IgD-negative memory B cell (primary cell): Measurements from ENCODE around the gene KCNIP4. TPM values are rescaled to one million over a fixed set of nuclear protein-coding genes. Genes with fewer than 3 reads are reported as not detected.

ENCODE experiments used
- H3K27ac Mint-ChIP-seq, 3 donors: one replicate each; pipeline ENCODE4 v1.8.0; 2020 to 2022; ENCODE audit warnings: mild to moderate bottlenecking in 3 of 3, mixed read lengths in 3 of 3, moderate library complexity in 1 of 3
- H3K27me3 Mint-ChIP-seq: one replicate; pipeline ENCODE4 v1.8.0; 2021; ENCODE audit warnings: mixed read lengths
- H3K36me3 Mint-ChIP-seq: one replicate; pipeline ENCODE4 v1.8.0; 2020; ENCODE audit warnings: mild to moderate bottlenecking, mixed read lengths
- H3K4me1 Mint-ChIP-seq, 3 donors: one replicate each; pipeline ENCODE4 v1.8.0; 2020 to 2022; ENCODE audit warnings: mixed read lengths in 3 of 3, mild to moderate bottlenecking in 1 of 3
- H3K4me3 Mint-ChIP-seq, 4 donors: one replicate each; pipeline ENCODE4 v1.8.0; 2020 to 2022; ENCODE audit warnings: mild to moderate bottlenecking in 4 of 4, mixed read lengths in 4 of 4, moderate library complexity in 3 of 4
- H3K9me3 Mint-ChIP-seq, 3 donors: one replicate each; pipeline ENCODE4 v1.8.0; 2020 to 2021; ENCODE audit warnings: mixed read lengths in 3 of 3, mild to moderate bottlenecking in 1 of 3
- polyA plus RNA-seq: library from polyadenylated mRNA; unstranded; fragments of 300-500 nt; fragmentation: Illumina TruSeq; gene quantifications from one replicate; pipeline ENCODE4 v1.2.3, GENCODE V29; 2021

KCNIP4 gene
- polyA plus RNA-seq, 1 donor from 2014 or later, result 0.10 TPM

DNA sequence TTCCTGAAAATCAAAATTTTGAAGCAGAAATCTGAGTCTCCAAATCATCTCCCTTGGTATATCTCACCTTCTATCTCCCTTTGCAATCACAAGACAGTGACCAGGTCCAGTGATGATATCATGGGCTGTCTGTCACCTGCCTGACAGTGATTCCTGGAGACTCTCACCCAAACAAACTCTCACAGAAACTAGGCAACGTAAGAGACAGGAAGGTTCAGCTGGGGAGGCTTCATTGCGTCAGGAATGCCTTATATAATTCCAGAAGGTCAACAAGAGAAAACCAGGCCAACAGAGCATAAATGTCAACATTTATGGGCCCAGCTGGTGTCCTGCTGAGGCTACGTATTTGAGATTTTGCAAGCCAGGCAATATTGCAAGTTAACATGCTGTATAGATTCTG lies 412.7 kb downstream of the KCNIP4 start:
- no peaks in the 10 kb centered on the region for H3K36me3 Mint-ChIP-seq
- H3K4me1 Mint-ChIP-seq, result no peaks in the 10 kb centered on the region
- H3K4me3 Mint-ChIP-seq, result no peak overlapping the region
- H3K27me3 Mint-ChIP-seq, result no peaks in the 10 kb centered on the region
- peaks cover 2 to 7% (median 3%) of the 10 kb centered on the region in 3 donors for H3K9me3 Mint-ChIP-seq
- H3K27ac Mint-ChIP-seq, result no peak overlapping the region

DNA sequence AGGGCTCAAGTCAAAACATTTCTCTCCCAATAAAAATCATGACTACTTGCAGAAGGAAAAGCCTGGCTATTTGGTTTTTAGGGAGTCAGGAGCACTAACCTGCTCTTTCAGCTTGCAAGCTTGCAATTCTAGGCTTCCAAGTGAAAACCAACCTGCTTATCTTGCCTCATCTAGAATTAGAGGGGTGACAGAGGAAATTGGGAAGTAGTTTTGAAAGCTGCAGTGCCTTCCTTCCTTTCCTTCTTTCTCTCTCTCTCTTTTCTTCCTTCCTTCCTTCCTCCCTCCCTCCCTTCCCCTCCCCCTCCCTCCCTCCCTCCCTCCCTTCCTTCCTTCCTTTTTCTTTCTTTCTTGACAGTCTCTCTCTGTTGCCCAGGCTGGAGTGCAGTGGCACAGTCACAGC lies 417.5 kb downstream of the KCNIP4 start:
- Mint-ChIP-seq H3K36me3 (no peaks in the 10 kb centered on the region), H3K4me1 (no peaks in the 10 kb centered on the region), H3K4me3 (no peak overlapping the region), H3K27me3 (no peaks in the 10 kb centered on the region), H3K9me3 (peaks cover 2 to 15% (median 3%) of the 10 kb centered on the region in 3 donors), H3K27ac (no peak overlapping the region)

DNA sequence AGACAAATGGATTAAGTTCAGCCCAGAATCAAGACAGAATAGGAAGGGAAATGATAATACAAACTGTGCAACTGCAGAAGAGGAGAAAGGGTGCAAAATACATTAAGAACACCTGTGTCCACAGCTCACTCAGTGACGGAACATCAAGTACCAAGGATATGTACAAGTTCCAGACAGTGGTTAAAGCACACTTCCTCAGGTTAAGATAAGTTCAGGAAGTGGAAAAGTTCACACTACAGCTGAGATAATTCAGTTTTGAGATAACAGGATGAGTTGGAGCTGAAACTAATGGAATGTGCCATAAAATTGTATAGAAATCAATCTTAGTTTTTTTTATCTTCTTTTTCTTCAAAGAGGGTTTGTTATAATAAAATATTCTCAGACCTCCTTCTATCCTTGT lies 419.4 kb downstream of the KCNIP4 start:
- Mint-ChIP-seq H3K4me3 (no peak overlapping the region), H3K27me3 (no peaks in the 10 kb centered on the region), H3K9me3 (peaks cover 0 to 17% (median 3%) of the 10 kb centered on the region in 3 donors), H3K4me1 (no peaks in the 10 kb centered on the region), H3K36me3 (no peaks in the 10 kb centered on the region), H3K27ac (no peak overlapping the region)

DNA sequence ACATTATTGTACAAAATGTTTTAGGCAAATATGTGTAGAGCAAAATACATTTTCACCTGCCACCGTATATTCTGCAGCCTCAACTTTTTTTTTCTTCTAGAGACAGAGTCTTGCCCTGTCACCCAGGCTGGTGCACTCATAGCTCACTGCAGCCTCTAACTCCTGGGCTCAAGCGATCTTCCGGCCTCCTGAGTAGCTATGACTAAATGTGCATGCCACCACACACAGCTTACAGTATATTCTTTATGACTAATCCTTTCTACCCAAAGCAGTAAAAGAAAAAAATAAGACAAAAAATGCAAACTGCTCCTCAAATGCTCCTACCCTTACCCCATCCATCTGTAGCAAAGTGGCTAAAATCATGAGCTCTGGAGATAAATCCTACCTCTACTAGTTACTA lies 426.3 kb downstream of the KCNIP4 start:
- no peak overlapping the region for H3K27ac Mint-ChIP-seq
- H3K9me3 Mint-ChIP-seq, result peaks cover 2 to 13% (median 9%) of the 10 kb centered on the region in 3 donors
- no peak overlapping the region for H3K4me3 Mint-ChIP-seq
- H3K4me1 Mint-ChIP-seq, result no peaks in the 10 kb centered on the region
- H3K27me3 Mint-ChIP-seq, result no peaks in the 10 kb centered on the region
- H3K36me3 Mint-ChIP-seq, result peaks cover 1% of the 10 kb centered on the region

DNA sequence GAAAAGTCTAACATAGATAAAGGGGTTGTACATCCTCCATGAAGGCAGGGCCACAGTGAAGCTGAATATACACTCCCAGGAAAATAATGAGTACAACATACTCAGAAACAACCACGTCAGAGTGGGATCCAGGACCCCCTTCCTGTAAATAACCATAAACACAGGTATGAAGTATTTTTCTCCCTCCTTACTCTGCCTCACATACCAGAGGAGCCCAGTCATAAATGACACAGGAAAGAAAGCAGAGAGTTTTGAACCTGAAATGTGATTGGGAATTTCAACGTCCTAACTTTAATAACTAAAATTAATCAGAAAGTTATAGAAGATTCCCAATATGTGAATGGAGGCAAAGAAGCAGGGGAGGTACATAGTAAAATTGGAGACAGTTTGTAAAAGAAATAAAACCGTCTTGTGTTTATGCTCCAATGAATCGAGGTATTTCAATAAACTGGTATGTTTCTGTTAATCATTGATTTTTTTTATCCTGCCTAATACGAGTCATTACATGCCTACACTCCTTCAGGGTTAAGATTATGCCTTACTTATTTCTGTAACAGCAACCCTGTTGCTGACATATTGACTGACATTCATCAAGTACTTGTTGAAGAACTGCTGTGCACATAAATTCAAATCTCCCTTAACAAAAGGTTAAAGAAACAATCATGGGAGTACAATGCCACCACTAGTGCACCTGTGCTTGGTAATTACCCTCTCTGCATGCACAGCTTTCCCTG lies 431.3 kb downstream of the KCNIP4 start:
- H3K36me3 Mint-ChIP-seq, result peaks cover 1% of the 10 kb centered on the region
- H3K27ac Mint-ChIP-seq, result no peak overlapping the region
- H3K4me1 Mint-ChIP-seq, result no peaks in the 10 kb centered on the region
- H3K9me3 Mint-ChIP-seq, result peaks cover 2 to 10% (median 3%) of the 10 kb centered on the region in 3 donors
- no peaks in the 10 kb centered on the region for H3K27me3 Mint-ChIP-seq
- no peak overlapping the region for H3K4me3 Mint-ChIP-seq

DNA sequence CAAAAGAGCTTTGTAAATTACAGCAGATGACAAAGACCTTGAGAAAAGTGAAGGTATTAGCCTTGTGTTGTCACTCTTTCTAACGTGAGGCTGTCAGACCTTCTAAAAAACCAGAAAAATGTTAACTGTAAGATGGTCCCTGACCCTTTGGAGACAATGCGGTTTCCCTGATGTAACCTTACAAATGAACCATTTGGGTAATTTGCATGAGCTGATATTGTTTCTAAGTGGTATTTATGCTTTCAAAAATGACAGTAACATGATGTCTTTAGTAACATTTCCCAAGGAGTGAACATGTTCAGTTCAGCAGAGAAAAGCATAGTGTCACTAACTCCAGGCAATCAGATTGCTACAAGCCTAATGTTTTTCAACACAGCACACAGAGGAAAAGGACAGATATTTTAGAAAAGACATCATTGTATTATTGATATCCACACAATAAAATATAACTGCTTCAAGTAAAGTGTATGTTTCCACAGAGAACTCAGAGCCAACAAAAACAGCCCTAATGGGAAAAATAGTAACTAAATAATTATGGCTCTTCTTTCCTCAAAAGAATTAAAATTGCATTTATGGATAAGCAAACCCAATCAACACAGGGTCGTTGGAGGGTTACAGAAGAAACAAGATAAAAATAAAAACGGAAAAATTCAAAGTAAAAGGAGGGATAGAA lies 434.4 kb downstream of the KCNIP4 start:
- no peaks in the 10 kb centered on the region for H3K4me1 Mint-ChIP-seq
- no peak overlapping the region for H3K4me3 Mint-ChIP-seq
- H3K27me3 Mint-ChIP-seq, result no peaks in the 10 kb centered on the region
- H3K36me3 Mint-ChIP-seq, result peaks cover 1% of the 10 kb centered on the region
- H3K9me3 Mint-ChIP-seq, result peaks cover 0 to 7% (median 0%) of the 10 kb centered on the region in 3 donors
- no peak overlapping the region for H3K27ac Mint-ChIP-seq

DNA sequence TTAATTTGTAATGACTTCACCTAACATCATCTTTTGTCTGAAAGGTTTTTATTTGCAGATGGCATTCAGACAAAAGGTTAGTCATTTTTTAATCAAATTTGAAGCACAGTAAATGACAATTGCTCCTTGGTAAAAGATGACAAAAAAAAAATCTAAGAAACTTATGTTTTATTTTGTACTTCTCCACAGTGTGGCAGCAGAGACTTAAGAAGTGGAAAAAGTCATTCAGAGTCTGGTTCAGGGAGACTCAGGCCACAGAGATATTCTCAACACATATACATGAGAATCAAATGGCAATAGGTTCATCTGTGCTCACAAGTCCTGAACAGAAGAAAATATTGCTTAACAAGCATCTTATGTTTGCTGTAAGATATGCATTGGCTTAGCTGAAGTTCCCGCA lies 436.2 kb downstream of the KCNIP4 start:
- Mint-ChIP-seq H3K27ac (no peak overlapping the region), H3K9me3 (peaks cover 0 to 2% (median 0%) of the 10 kb centered on the region in 3 donors), H3K27me3 (no peaks in the 10 kb centered on the region), H3K36me3 (no peaks in the 10 kb centered on the region), H3K4me1 (no peaks in the 10 kb centered on the region), H3K4me3 (no peak overlapping the region)

DNA sequence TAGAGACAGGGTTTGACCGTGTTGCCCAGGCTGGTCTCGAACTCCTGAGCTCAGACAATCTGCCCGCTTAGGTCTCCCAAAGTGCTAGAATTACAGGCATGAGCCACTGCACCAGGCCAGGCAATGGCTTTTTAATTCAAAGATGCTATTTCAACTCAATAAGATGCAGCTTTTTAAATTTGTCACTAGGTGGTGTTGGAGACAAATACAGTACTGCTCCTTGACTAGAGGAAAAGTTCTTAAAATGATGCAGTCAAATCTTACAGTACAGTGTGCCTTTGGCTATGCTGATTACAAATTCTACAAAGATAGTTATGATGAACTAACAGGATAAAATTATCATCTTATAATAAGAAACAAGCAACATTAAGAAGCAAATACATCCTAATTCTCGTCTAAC lies 441.1 kb downstream of the KCNIP4 start:
- Mint-ChIP-seq H3K27me3 (no peaks in the 10 kb centered on the region), H3K4me1 (no peaks in the 10 kb centered on the region), H3K27ac (no peak overlapping the region), H3K36me3 (no peaks in the 10 kb centered on the region), H3K9me3 (peaks cover 0 to 7% (median 0%) of the 10 kb centered on the region in 3 donors), H3K4me3 (no peak overlapping the region)

DNA sequence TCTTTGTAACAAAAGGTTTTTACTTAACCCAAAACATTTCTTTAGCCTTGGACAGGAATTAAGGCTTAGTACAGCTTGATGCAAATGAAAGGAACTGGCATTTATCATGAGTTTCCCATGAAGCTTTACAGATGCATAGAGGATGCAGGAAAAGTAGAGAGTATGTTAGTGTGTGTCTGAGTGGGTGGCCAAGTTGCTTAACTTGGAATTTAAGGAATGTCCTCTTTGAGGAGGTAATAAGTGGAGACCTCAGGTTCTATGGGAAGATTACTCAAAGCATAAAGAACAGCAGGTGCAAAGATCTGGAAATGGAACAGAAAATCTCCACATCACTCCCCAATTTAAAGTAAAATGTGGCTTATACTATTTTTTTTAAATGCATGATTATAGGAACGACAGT lies 457.9 kb downstream of the KCNIP4 start:
- Mint-ChIP-seq H3K27me3 (no peaks in the 10 kb centered on the region), H3K4me1 (no peaks in the 10 kb centered on the region), H3K9me3 (peaks cover 0 to 9% (median 6%) of the 10 kb centered on the region in 3 donors), H3K36me3 (no peaks in the 10 kb centered on the region), H3K27ac (no peak overlapping the region), H3K4me3 (no peak overlapping the region)

DNA sequence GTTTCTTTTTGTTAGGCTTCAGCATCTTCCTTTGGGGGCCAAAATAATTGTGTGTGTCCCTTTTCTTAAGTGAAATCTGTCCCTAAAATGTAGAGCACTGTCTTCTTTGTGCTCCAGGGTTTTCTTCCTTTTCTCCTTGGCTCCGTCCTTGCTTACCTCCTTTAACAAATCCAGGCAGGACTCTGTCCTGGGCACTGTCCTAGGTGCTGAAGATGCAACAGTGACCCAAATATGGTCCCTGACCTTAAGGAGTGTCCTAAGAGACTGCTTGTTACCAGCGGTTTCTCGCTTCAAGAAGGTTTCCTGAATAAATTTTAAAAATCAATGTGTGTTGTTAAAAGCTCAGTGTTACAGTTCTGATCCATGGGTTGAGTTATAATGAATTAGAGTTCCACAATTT lies 471.8 kb downstream of the KCNIP4 start:
- H3K4me1 Mint-ChIP-seq, result no peaks in the 10 kb centered on the region
- H3K36me3 Mint-ChIP-seq, result no peaks in the 10 kb centered on the region
- no peaks in the 10 kb centered on the region for H3K9me3 Mint-ChIP-seq
- no peak overlapping the region for H3K4me3 Mint-ChIP-seq
- H3K27me3 Mint-ChIP-seq, result no peaks in the 10 kb centered on the region
- H3K27ac Mint-ChIP-seq, result no peak overlapping the region

DNA sequence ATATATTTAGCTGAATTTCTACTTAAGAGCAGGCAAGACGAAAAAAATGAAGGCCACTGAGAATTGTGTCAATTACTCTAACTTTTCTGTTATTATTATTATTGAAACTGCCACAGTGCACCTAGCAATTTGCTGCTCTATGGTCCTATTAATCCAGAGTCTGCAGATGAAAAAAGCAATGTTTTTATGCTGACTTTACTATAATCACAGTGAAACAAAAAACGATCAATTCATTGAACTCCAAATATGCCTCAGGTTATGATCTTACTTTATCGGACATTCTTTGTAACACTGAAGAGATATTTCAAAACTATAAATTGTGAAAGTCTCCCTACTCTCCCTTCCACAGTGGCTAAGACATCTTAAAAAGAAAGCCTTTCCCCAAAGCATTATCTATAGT lies 474.4 kb downstream of the KCNIP4 start:
- no peak overlapping the region for H3K4me3 Mint-ChIP-seq
- H3K36me3 Mint-ChIP-seq, result no peaks in the 10 kb centered on the region
- no peaks in the 10 kb centered on the region for H3K27me3 Mint-ChIP-seq
- H3K9me3 Mint-ChIP-seq, result peaks cover 0 to 3% (median under 1%) of the 10 kb centered on the region in 3 donors
- H3K4me1 Mint-ChIP-seq, result no peaks in the 10 kb centered on the region
- H3K27ac Mint-ChIP-seq, result no peak overlapping the region

DNA sequence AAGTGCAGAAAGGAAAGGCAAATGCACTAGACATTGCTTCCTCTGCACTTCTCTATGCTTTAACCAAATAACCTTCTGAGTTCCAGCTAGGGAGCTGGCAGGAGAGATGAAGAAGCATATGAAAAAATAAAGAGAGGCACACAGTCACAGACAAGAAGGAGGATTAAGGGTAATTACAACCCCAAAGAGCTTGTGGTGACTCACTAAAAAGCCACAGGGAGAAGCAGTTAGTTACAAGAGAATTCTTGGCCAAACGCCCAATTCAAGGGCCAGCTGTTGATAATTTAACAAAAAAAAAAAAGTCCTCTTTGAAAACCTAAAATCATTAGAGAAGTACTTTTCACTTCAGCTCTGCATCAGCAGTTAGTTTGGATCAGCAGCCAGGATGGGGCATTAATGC lies 478.0 kb downstream of the KCNIP4 start:
- H3K4me1 Mint-ChIP-seq, result no peaks in the 10 kb centered on the region
- H3K9me3 Mint-ChIP-seq, result peaks cover 0 to 7% (median 3%) of the 10 kb centered on the region in 3 donors
- no peak overlapping the region for H3K4me3 Mint-ChIP-seq
- no peaks in the 10 kb centered on the region for H3K36me3 Mint-ChIP-seq
- no peaks in the 10 kb centered on the region for H3K27me3 Mint-ChIP-seq
- H3K27ac Mint-ChIP-seq, result no peak overlapping the region

DNA sequence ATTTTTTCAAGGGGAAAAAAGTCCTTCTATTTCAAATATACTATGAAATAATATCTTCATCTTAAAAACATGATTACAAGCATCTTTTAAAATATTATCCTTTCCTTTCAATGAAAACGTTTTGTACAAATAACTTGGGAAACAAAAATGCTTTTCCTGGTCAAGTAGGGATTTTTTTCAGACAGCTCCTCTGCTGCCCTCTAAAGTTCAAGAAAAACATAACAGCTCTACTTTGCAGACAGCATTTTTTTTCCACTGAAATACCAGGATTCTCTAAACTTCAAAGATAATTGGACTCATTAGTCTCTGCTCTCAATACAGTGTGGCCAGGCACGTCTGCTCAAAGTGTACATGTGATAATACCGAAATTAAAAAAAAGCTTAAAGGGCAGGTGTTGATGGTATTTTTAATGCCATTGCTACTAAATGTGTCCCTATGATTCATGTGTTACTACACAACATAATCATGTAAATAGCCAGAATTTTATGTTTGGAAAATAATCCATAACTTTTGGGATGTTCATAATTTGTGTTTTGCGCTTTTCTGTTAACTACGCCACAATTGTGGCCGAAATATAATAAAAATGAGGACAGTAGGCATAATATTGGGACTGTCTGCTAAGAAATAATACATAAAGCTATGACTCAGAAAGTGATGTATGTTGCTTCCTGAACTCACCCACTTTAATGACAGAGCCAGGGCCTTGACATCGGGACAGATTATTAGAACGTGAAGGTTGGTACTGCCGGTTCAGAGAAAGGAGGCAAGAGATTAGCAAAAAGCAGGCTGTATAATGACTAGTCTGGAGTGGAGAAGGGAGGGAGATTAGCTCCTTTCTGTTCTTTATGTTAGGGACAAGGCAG lies 478.9 kb downstream of the KCNIP4 start:
- H3K36me3 Mint-ChIP-seq, result no peaks in the 10 kb centered on the region
- H3K27me3 Mint-ChIP-seq, result no peaks in the 10 kb centered on the region
- H3K4me3 Mint-ChIP-seq, result no peak overlapping the region
- no peak overlapping the region for H3K27ac Mint-ChIP-seq
- H3K9me3 Mint-ChIP-seq, result peaks cover 0 to 7% (median 3%) of the 10 kb centered on the region in 3 donors
- H3K4me1 Mint-ChIP-seq, result no peaks in the 10 kb centered on the region

DNA sequence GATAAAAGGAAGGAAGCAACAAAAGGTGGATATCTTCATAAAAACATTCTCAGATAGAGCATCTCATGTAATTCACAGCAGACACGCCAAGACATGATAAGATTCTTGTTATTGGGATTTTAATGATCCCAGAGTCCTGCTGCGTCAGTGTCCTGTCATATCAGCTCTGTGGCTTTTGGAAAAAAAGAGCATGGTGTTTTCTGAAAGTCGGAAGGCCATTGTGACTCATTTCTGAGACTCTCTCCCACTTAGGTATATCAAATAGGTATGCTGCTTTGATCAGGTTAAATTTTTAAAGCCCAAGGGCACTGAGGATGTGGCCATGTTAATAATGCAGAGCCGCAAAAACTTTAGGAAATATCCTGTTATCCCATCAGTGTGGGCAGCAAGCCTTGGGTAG lies 481.0 kb downstream of the KCNIP4 start:
- no peaks in the 10 kb centered on the region for H3K4me1 Mint-ChIP-seq
- peaks cover 0 to 7% (median 3%) of the 10 kb centered on the region in 3 donors for H3K9me3 Mint-ChIP-seq
- no peak overlapping the region for H3K4me3 Mint-ChIP-seq
- H3K27me3 Mint-ChIP-seq, result no peaks in the 10 kb centered on the region
- H3K27ac Mint-ChIP-seq, result no peak overlapping the region
- no peaks in the 10 kb centered on the region for H3K36me3 Mint-ChIP-seq
